Endothelial cell of umbilical vein (primary cell): ENCODE measurements around the gene SPTLC2.

Experiments
- EZH2 ChIP-seq: IDR thresholded peaks from 2 replicates; pipeline ENCODE4 v1.6.1; 2012; ENCODE audit warnings: borderline replicate concordance, low read depth, mild to moderate bottlenecking, moderate library complexity, low read length, inconsistent platforms; ENCODE audit not compliant: severe bottlenecking
- GATA2 ChIP-seq: IDR thresholded peaks from 2 replicates; pipeline ENCODE4 v1.7.0; 2011; ENCODE audit warnings: low read depth, mild to moderate bottlenecking, moderate library complexity, mixed read lengths, low read length; ENCODE audit not compliant: insufficient read length, insufficient read depth
- JUN ChIP-seq: IDR thresholded peaks from 2 replicates; pipeline ENCODE4 v1.6.1; 2011; ENCODE audit warnings: borderline replicate concordance, low read depth; ENCODE audit not compliant: insufficient read length, insufficient read depth
- POLR2A ChIP-seq: IDR thresholded peaks from 2 replicates; pipeline ENCODE4 v1.6.1; 2012; ENCODE audit warnings: low read depth, mild to moderate bottlenecking, control low read depth, low read length
- POLR2AphosphoS5 ChIP-seq: IDR thresholded peaks from 2 replicates; pipeline ENCODE4 v1.6.1; 2012; ENCODE audit warnings: low read depth, mild to moderate bottlenecking, control low read depth, low read length, moderate library complexity; ENCODE audit not compliant: insufficient read depth
- TF ChIP-seq, protein P1 (sequence below), 2 donors: IDR thresholded peaks; 1 replicate in 1 of 2; 2 replicates in 1 of 2; pipeline ENCODE4 v1.5.1; 2011; ENCODE audit warnings: low read length in 2 of 2, mild to moderate bottlenecking in 2 of 2, moderate library complexity in 2 of 2, control low read depth in 1 of 2, inconsistent platforms in 1 of 2, low read depth in 1 of 2; ENCODE audit not compliant: insufficient read depth in 1 of 2; ENCODE audit errors: extremely low read depth in 1 of 2

DNA sequence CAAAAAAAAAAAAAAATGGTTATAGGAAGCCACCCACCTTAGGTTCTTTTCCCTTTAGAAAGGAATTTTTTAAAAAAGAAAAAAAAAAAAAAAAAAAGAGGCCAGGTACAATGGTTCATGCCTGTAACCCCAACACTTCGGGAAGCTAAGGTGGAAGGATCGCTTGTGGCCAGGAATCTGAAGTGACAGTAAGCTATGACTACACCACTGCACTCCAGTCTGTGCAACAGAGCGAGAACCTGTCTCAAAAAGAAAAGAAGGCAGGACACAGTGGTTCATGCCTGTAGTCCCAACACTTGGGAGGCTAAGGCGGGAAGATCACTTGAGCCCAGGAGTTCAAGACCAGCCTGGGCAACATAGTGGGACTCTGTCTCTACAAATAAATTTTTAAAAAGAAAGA is 36.0 kb downstream of the SPTLC2 start:
- TF ChIP-seq, protein P1, sequence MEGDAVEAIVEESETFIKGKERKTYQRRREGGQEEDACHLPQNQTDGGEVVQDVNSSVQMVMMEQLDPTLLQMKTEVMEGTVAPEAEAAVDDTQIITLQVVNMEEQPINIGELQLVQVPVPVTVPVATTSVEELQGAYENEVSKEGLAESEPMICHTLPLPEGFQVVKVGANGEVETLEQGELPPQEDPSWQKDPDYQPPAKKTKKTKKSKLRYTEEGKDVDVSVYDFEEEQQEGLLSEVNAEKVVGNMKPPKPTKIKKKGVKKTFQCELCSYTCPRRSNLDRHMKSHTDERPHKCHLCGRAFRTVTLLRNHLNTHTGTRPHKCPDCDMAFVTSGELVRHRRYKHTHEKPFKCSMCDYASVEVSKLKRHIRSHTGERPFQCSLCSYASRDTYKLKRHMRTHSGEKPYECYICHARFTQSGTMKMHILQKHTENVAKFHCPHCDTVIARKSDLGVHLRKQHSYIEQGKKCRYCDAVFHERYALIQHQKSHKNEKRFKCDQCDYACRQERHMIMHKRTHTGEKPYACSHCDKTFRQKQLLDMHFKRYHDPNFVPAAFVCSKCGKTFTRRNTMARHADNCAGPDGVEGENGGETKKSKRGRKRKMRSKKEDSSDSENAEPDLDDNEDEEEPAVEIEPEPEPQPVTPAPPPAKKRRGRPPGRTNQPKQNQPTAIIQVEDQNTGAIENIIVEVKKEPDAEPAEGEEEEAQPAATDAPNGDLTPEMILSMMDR (IDR thresholded peaks at IDR 0.05; ENCODE audit: extremely low read depth in 1 of 2, insufficient read depth in 1 of 2, low read depth in 1 of 2, low read length in 2 of 2) = no peak
- no peak for TF ChIP-seq GATA2
- no peak for TF ChIP-seq POLR2A
- TF ChIP-seq EZH2 = no peak
- no peak for TF ChIP-seq JUN
- TF ChIP-seq POLR2AphosphoS5 = no peak
